SK-N-MC (cell line): Measurements from ENCODE around the gene TTC31.

Experiments used
- EZH2 ChIP-seq: fragments of 200-600 bp; sonication (generic); IDR thresholded peaks from one replicate; pipeline ENCODE4 v1.6.1; 2017; ENCODE audit warnings: antibody characterized with exemption
- FOXP2 ChIP-seq: optimal IDR thresholded peaks from 2 replicates; pipeline ENCODE3; 2011; ENCODE audit warnings: mild to moderate bottlenecking, moderate library complexity; ENCODE audit not compliant: insufficient read depth; ENCODE audit errors: extremely low read length, control extremely low read depth
- POLR2AphosphoS5 ChIP-seq: IDR thresholded peaks from 2 replicates; pipeline ENCODE4 v1.6.1; 2012; ENCODE audit warnings: mild to moderate bottlenecking, low read depth, low read length, borderline replicate concordance

DNA sequence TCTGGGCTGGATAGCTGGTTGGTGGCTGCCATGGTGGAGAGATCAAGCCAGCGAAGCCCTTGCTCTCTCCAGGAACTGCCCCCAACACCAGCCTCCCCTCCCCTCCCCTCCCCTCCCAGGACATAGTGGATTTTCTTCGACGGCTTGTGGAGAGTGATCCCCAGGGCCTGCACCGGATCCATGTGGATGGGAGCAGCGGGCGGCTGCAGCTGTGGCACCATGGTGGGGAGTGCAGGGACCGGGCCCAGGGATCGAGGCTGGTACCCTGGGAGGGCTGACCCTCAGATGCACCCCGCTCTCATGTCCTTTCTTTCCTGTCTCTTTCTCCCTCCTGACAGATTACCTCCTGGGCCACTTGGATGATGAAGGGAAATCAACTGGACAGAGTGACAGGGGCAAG is 7.0 kb downstream of the TTC31 start:
- TF ChIP-seq POLR2AphosphoS5 (no peak), EZH2 (no peak), FOXP2 (no peak)
